Rectal smooth muscle tissue (tissue), 1 donor: Measurements from ENCODE around the gene ANO7.
A peak's percentile ranks its signal among the peaks of the same experiment; 100 is the strongest.

Experiments used
- H3K27ac ChIP-seq: one replicate; pipeline ENCODE4 v1.7.0; 2013; ENCODE audit warnings: low read depth, low read length, inconsistent platforms
- H3K27me3 ChIP-seq: one replicate; pipeline ENCODE4 v1.7.0; 2013; ENCODE audit warnings: low read length; ENCODE audit not compliant: control insufficient read depth, insufficient read depth
- H3K36me3 ChIP-seq: one replicate; pipeline ENCODE4 v1.7.0; 2013; ENCODE audit warnings: low read length; ENCODE audit not compliant: control insufficient read depth, insufficient read depth
- H3K4me1 ChIP-seq: one replicate; pipeline ENCODE4 v1.7.0; 2013; ENCODE audit warnings: low read length; ENCODE audit not compliant: control insufficient read depth, insufficient read depth
- H3K4me3 ChIP-seq: one replicate; pipeline ENCODE4 v1.7.0; 2013; ENCODE audit warnings: low read length
- H3K9ac ChIP-seq: one replicate; pipeline ENCODE4 v1.7.0; 2013; ENCODE audit warnings: low read length

ANO7 gene

GRCh38 chr2:241161646-241162281 is 26.7 kb upstream of the ANO7 start:
- peaks cover 9% of the 10 kb centered on the region for H3K4me1 ChIP-seq
- H3K9ac ChIP-seq, result no peak overlapping the region
- no peak overlapping the region for H3K4me3 ChIP-seq
- H3K27me3 ChIP-seq, result no peaks in the 10 kb centered on the region
- peaks cover 42% of the 10 kb centered on the region for H3K36me3 ChIP-seq
- H3K27ac ChIP-seq, result peak overlapping the region; percentile 80

- Histone ChIP-seq H3K9ac (no peak overlapping the region), H3K27ac (no peak overlapping the region), H3K36me3 (peaks cover 35% of the 10 kb centered on the region), H3K4me1 (peaks cover 9% of the 10 kb centered on the region), H3K27me3 (no peaks in the 10 kb centered on the region), H3K4me3 (no peak overlapping the region)
Measured at GRCh38 chr2:241163601-241164118, 24.8 kb upstream of the ANO7 start.

- Histone ChIP-seq H3K27ac (no peak overlapping the region), H3K4me1 (no peaks in the 10 kb centered on the region), H3K36me3 (peaks cover 39% of the 10 kb centered on the region), H3K4me3 (no peak overlapping the region), H3K9ac (no peak overlapping the region), H3K27me3 (no peaks in the 10 kb centered on the region)
Measured at GRCh38 chr2:241168366-241168765, 20.1 kb upstream of the ANO7 start.

GRCh38 chr2:241173557-241173956 is 14.9 kb upstream of the ANO7 start:
- no peak overlapping the region for H3K27ac ChIP-seq
- H3K9ac ChIP-seq, result no peak overlapping the region
- H3K4me1 ChIP-seq, result no peaks in the 10 kb centered on the region
- peaks cover 27% of the 10 kb centered on the region for H3K36me3 ChIP-seq
- H3K27me3 ChIP-seq, result no peaks in the 10 kb centered on the region
- H3K4me3 ChIP-seq, result no peak overlapping the region

- Histone ChIP-seq H3K27me3 (no peaks in the 10 kb centered on the region), H3K9ac (no peak overlapping the region), H3K27ac (no peak overlapping the region), H3K4me1 (no peaks in the 10 kb centered on the region), H3K4me3 (no peak overlapping the region), H3K36me3 (peaks cover 7% of the 10 kb centered on the region)
Measured at GRCh38 chr2:241177526-241178334, 10.7 kb upstream of the ANO7 start.

GRCh38 chr2:241178961-241179360 is 9.5 kb upstream of the ANO7 start:
- Histone ChIP-seq H3K4me3 (no peak overlapping the region), H3K36me3 (peaks cover 11% of the 10 kb centered on the region), H3K9ac (no peak overlapping the region), H3K27ac (no peak overlapping the region), H3K27me3 (no peaks in the 10 kb centered on the region), H3K4me1 (no peaks in the 10 kb centered on the region)

GRCh38 chr2:241179899-241180298 is 8.6 kb upstream of the ANO7 start:
- Histone ChIP-seq H3K36me3 (peaks cover 7% of the 10 kb centered on the region), H3K27ac (no peak overlapping the region), H3K4me1 (no peaks in the 10 kb centered on the region), H3K27me3 (no peaks in the 10 kb centered on the region), H3K4me3 (no peak overlapping the region), H3K9ac (no peak overlapping the region)

GRCh38 chr2:241180495-241180894 is 8.0 kb upstream of the ANO7 start:
- H3K9ac ChIP-seq, result no peak overlapping the region
- H3K27ac ChIP-seq, result no peak overlapping the region
- peaks cover 7% of the 10 kb centered on the region for H3K36me3 ChIP-seq
- H3K27me3 ChIP-seq, result no peaks in the 10 kb centered on the region
- no peaks in the 10 kb centered on the region for H3K4me1 ChIP-seq
- H3K4me3 ChIP-seq, result no peak overlapping the region

GRCh38 chr2:241182126-241182525 is 6.4 kb upstream of the ANO7 start:
- Histone ChIP-seq H3K4me3 (no peak overlapping the region), H3K27me3 (no peaks in the 10 kb centered on the region), H3K36me3 (peaks cover 7% of the 10 kb centered on the region), H3K27ac (no peak overlapping the region), H3K9ac (no peak overlapping the region), H3K4me1 (no peaks in the 10 kb centered on the region)

- H3K27me3 ChIP-seq, result no peaks in the 10 kb centered on the region
- no peak overlapping the region for H3K27ac ChIP-seq
- no peaks in the 10 kb centered on the region for H3K4me1 ChIP-seq
- peaks cover 7% of the 10 kb centered on the region for H3K36me3 ChIP-seq
- H3K4me3 ChIP-seq, result no peak overlapping the region
- no peak overlapping the region for H3K9ac ChIP-seq
Measured at GRCh38 chr2:241182531-241183133, 5.8 kb upstream of the ANO7 start.

GRCh38 chr2:241183221-241183620 is 5.3 kb upstream of the ANO7 start:
- no peak overlapping the region for H3K27ac ChIP-seq
- H3K4me3 ChIP-seq, result no peak overlapping the region
- peaks cover 7% of the 10 kb centered on the region for H3K36me3 ChIP-seq

GRCh38 chr2:241184901-241185300 is 3.6 kb upstream of the ANO7 start:
- H3K9ac ChIP-seq, result no peak overlapping the region
- H3K36me3 ChIP-seq, result peaks cover 3% of the 10 kb centered on the region
- H3K4me3 ChIP-seq, result no peak overlapping the region
- H3K27me3 ChIP-seq, result no peaks in the 10 kb centered on the region
- no peaks in the 10 kb centered on the region for H3K4me1 ChIP-seq
- no peak overlapping the region for H3K27ac ChIP-seq

More at GRCh38 chr2:241183221-241183620, 5.3 kb upstream of the ANO7 start:
- Histone ChIP-seq H3K9ac (no peak overlapping the region), H3K4me1 (no peaks in the 10 kb centered on the region), H3K27me3 (no peaks in the 10 kb centered on the region)
